GM12872 (cell line): ENCODE data around the gene MLIP.

Experiments
- TF ChIP-seq, protein P1 (sequence below): IDR thresholded peaks from 3 replicates; pipeline ENCODE4 v1.5.1; 2011; ENCODE audit warnings: low read depth, mild to moderate bottlenecking, low read length, moderate library complexity; ENCODE audit not compliant: insufficient read depth

The MLIP gene

DNA sequence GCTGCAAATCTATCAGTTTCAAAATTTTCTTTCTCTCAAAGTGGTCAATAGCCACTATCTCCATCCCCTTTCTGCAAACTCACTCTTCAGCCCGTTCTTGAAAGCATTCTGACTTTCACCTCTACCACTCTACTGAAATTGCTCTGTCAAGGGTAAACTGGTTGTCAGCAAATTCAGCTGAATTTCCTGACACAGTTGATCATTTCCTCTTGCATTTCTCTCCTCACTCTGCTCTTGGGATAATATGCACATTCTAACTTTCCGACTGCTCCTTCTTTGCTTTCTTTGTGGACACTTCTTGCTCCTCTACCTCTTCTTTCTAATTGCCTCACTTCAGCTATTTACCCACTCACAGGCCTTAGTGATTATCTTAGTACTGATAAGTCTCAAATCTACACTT, 123.3 kb downstream of the MLIP start:
- TF ChIP-seq, protein P1, sequence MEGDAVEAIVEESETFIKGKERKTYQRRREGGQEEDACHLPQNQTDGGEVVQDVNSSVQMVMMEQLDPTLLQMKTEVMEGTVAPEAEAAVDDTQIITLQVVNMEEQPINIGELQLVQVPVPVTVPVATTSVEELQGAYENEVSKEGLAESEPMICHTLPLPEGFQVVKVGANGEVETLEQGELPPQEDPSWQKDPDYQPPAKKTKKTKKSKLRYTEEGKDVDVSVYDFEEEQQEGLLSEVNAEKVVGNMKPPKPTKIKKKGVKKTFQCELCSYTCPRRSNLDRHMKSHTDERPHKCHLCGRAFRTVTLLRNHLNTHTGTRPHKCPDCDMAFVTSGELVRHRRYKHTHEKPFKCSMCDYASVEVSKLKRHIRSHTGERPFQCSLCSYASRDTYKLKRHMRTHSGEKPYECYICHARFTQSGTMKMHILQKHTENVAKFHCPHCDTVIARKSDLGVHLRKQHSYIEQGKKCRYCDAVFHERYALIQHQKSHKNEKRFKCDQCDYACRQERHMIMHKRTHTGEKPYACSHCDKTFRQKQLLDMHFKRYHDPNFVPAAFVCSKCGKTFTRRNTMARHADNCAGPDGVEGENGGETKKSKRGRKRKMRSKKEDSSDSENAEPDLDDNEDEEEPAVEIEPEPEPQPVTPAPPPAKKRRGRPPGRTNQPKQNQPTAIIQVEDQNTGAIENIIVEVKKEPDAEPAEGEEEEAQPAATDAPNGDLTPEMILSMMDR = no peak

DNA sequence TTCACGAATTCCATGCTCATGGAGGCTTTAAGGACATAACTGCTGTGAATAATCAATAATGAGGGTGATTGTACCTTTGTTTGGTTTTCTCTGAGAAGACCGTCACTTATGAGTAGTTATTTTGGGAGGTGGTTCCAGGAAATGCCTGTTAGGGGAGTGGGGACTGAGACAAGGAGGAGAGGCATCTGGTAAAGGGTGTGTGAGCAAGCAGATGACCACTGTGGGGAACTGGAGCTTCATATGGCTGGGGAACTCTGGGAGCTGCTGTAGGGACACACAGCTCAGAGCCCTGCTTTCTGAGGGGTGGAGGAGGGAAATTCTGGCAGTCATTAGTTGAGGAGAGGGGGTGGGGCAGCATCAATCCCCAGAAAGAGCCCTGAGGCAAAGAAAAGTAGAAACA, 125.7 kb downstream of the MLIP start:
- TF ChIP-seq, protein P1 = no peak

DNA sequence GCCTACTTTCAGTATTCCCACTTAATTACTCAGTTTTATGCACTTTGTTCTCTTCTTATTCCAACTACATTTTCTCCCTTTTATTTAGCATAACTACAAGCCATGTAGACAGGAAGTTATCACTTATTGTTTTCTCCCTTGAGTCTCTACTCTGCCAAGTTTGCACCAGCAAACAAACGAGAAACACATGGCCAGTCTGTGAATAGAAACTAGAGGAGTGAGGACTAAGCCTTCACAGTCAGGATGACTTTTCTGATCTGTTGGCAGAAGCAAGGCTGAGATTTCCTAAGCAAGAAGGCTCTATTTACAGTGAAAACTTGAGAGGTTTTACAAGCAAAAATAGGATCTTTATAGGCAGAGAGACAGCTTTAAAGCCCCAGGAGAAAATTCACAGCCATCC, 127.2 kb downstream of the MLIP start:
- TF ChIP-seq, protein P1 = no peak

DNA sequence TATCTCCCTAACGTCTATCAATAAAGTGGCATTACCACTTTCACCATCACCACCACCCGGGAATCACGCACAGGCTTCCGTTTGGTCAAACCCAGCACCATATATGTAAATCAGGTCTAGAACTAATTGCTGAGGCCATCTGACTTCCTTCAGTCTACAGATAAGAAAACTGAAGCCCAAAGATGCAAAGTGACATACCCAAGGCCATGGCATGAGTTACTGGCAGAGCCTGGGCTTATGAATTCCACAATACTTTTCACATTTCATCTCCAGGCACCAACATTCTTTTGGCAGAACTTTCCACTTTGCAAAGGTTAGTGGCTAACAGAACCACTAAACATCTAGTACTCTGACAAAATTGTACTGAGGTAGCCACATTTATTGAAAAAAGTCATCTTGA, 132.5 kb downstream of the MLIP start:
- TF ChIP-seq, protein P1 = no peak

DNA sequence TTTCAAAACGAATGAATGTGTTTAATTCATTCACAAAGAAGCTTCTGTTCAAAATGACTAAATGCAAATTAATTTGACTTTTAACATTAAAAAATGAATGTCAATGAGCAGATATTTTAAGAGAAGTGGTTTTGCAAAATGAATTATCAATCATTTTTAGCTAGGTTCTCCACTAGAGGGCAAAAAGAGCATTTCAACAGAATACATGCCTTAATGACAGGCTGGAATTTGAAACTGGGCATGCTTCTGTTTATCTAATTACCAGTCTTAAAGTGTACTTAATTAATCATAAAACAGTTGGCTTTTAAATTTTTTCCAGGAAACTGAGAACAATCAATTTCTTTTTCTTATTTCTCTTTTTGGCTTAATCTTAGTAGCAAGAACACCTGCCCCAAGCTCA, 133.2 kb downstream of the MLIP start:
- TF ChIP-seq, protein P1 = peak; percentile 66

DNA sequence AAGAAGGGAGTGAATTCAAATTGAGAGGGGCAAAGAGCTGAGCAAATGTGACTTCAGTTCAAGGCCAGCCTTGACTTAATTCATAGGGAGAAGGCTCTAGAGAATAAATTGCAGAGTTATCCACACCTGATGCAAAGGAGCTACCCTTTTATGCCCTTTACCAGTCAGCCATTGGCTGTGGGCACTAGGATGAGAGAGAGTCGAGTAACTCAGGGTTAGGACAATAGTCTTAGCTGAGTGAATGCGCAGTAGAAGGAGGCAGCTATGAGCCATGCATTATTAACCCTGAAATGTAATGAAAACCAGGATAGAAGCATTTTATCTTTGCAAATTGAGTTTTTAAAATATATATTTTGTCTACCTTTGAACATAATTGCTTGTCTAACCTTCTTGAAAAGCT, 134.0 kb downstream of the MLIP start:
- TF ChIP-seq, protein P1 = no peak

DNA sequence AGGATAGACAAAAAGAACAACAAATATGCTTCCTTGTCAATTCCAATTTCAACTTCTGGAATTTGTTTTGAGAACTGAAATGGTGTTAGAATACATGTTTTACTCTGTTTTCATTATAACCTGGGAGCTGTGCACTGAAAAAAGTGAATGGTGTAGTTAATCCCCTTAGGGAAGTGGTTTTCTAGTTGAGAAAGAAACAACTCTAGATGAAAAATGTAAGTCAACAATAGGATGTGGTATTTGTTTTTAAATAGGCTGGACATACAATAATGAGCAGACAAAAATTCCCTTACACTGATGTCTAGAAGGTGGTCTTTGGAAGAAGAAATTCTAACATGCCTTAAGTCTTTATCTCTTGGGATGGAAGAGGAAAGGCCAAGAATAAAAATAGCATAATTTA, 137.1 kb downstream of the MLIP start:
- TF ChIP-seq, protein P1 = no peak

DNA sequence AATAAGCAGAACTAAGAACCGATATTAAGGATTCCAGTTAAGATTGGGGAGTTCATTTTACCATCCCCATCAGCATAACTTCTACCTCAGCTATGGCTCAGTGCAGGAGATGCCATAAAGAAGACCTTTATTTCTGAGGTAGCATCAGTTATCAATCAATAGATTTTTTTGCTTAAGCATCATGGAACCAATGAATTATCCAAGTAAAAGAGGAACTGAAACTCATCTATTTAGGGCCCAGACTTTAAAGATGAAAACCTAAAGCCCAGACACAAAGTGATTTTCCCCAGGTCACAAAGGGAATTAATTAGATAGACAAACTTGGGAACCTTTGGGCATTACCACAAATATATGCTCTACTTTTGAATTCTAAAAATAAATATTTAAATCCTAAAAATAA, 137.8 kb downstream of the MLIP start:
- TF ChIP-seq, protein P1 = no peak
